ENCODE results near the gene RFPL3.

DNA sequence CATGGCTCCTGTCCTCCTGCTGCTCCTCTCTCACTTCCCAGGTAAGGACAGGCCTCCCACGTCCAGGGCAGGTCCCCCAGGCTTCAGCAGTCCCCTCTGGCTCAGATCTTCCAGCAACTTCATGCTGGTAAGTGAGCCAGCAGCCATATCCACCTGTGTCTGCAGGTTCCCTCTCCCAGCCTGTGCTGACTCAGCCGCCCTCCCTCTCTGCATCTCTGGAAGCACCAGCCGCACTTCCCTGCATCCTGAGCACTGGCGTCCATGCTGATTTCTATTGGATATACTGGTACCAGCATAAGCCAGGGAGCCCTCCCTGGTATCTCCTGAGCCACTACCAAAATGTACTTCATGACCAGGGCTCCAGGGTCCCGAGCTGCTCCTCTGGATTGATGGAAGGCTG lies 19.0 kb downstream of the RFPL3 start:
- TF ChIP-seq POLR2AphosphoS5 (IDR thresholded peaks at IDR 0.05; ENCODE audit: low read depth), result no peak
- no peak for TF ChIP-seq GABPA (IDR thresholded peaks at IDR 0.05; ENCODE audit: low read depth)
- TF ChIP-seq, protein P1, sequence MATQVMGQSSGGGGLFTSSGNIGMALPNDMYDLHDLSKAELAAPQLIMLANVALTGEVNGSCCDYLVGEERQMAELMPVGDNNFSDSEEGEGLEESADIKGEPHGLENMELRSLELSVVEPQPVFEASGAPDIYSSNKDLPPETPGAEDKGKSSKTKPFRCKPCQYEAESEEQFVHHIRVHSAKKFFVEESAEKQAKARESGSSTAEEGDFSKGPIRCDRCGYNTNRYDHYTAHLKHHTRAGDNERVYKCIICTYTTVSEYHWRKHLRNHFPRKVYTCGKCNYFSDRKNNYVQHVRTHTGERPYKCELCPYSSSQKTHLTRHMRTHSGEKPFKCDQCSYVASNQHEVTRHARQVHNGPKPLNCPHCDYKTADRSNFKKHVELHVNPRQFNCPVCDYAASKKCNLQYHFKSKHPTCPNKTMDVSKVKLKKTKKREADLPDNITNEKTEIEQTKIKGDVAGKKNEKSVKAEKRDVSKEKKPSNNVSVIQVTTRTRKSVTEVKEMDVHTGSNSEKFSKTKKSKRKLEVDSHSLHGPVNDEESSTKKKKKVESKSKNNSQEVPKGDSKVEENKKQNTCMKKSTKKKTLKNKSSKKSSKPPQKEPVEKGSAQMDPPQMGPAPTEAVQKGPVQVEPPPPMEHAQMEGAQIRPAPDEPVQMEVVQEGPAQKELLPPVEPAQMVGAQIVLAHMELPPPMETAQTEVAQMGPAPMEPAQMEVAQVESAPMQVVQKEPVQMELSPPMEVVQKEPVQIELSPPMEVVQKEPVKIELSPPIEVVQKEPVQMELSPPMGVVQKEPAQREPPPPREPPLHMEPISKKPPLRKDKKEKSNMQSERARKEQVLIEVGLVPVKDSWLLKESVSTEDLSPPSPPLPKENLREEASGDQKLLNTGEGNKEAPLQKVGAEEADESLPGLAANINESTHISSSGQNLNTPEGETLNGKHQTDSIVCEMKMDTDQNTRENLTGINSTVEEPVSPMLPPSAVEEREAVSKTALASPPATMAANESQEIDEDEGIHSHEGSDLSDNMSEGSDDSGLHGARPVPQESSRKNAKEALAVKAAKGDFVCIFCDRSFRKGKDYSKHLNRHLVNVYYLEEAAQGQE (IDR thresholded peaks at IDR 0.05; ENCODE audit: insufficient replicate concordance, low read depth), result no peak
